Neural cell (in vitro differentiated cells): Measurements from ENCODE around the gene PCSK4. TPM values are rescaled to one million over a fixed set of nuclear protein-coding genes. Genes with fewer than 3 reads are reported as not detected.

Experiments used
- H2AFZ ChIP-seq: fragments of 200-600, 300-800 bp; sonication (generic), shearing (Covaris generic); 2 replicates; pipeline ENCODE4 v1.6.0; 2014; ENCODE audit warnings: low read depth, mild to moderate bottlenecking, antibody characterized with exemption, low read length, moderate library complexity
- H3F3A ChIP-seq: fragments of 200-600 bp; shearing (Covaris generic); 2 replicates; pipeline ENCODE4 v1.6.1; 2016; ENCODE audit warnings: mild to moderate bottlenecking, moderate library complexity, mixed read lengths, antibody characterized with exemption, low read length; ENCODE audit not compliant: insufficient read depth, poor library complexity, severe bottlenecking
- H3K27ac ChIP-seq: fragments of 200-600, 300-800 bp; sonication (generic), shearing (Covaris generic); 2 replicates; pipeline ENCODE4 v1.5.1; 2014; ENCODE audit warnings: mild to moderate bottlenecking, low read length, moderate library complexity
- H3K27me3 ChIP-seq: fragments of 300-800, 200-600 bp; sonication (generic), shearing (Covaris generic); 2 replicates; pipeline ENCODE4 v1.6.0; 2014; ENCODE audit warnings: mild to moderate bottlenecking, low read depth, low read length, moderate library complexity; ENCODE audit not compliant: insufficient read depth
- H3K36me3 ChIP-seq: fragments of 300-800, 200-600 bp; sonication (generic), shearing (Covaris generic); 2 replicates; pipeline ENCODE4 v1.5.1; 2014; ENCODE audit warnings: mild to moderate bottlenecking, antibody characterized with exemption, low read length, moderate library complexity; ENCODE audit not compliant: insufficient read depth
- H3K4me2 ChIP-seq: fragments of 300-800, 200-600 bp; sonication (generic), shearing (Covaris generic); 2 replicates; pipeline ENCODE4 v1.6.0; 2014; ENCODE audit warnings: mild to moderate bottlenecking, low read length
- H3K4me3 ChIP-seq: fragments of 300-800, 200-600 bp; sonication (generic), shearing (Covaris generic); 2 replicates; pipeline ENCODE4 v1.5.1; 2014; ENCODE audit warnings: mild to moderate bottlenecking, low read length, moderate library complexity
- H3K79me2 ChIP-seq: fragments of 200-600 bp; shearing (Covaris generic); replicated peaks from 2 replicates; pipeline ENCODE4 v1.6.0; 2014; ENCODE audit warnings: mild to moderate bottlenecking, low read length, moderate library complexity; ENCODE audit not compliant: insufficient read depth
- H3K9ac ChIP-seq: fragments of 300-800, 200-600 bp; sonication (generic), shearing (Covaris generic); 2 replicates; pipeline ENCODE4 v1.6.1; 2016; ENCODE audit warnings: mild to moderate bottlenecking, low read length, mixed read lengths
- H3K9me2 ChIP-seq: fragments of 200-600 bp; shearing (Covaris generic); 2 replicates; pipeline ENCODE4 v1.6.1; 2016; ENCODE audit warnings: mild to moderate bottlenecking, low read length, mixed read lengths; ENCODE audit not compliant: insufficient read depth
- H3K9me3 ChIP-seq: fragments of 200-600, 300-800 bp; sonication (generic), shearing (Covaris generic); 2 replicates; pipeline ENCODE4 v1.6.1; 2016; ENCODE audit warnings: mild to moderate bottlenecking, mixed run types, low read length, moderate library complexity, mixed read lengths
- H4K20me1 ChIP-seq: fragments of 200-600 bp; shearing (Covaris generic); 2 replicates; pipeline ENCODE4 v1.6.1; 2016; ENCODE audit warnings: mild to moderate bottlenecking, mixed run types; ENCODE audit not compliant: insufficient read depth
- EP300 ChIP-seq: fragments of 450-650 bp; conservative IDR thresholded peaks from 2 replicates; pipeline ENCODE4 v1.6.1; 2014; ENCODE audit warnings: antibody characterized with exemption, mild to moderate bottlenecking, moderate library complexity; ENCODE audit not compliant: poor library complexity, severe bottlenecking
- EZH2 ChIP-seq: fragments of 200-600, 300-800 bp; shearing (Covaris generic), sonication (generic); IDR thresholded peaks from 2 replicates; pipeline ENCODE4 v1.6.1; 2014; ENCODE audit warnings: antibody characterized with exemption, low read length, borderline replicate concordance, mild to moderate bottlenecking; ENCODE audit not compliant: insufficient read depth, poor library complexity, severe bottlenecking
- MXI1 ChIP-seq: fragments of 450-650 bp; conservative IDR thresholded peaks from 2 replicates; pipeline ENCODE4 v1.6.1; 2014; ENCODE audit warnings: antibody characterized with exemption, mild to moderate bottlenecking; ENCODE audit not compliant: poor library complexity, severe bottlenecking
- POLR2AphosphoS5 ChIP-seq: IDR thresholded peaks from 2 replicates; pipeline ENCODE4 v1.6.1; 2012
- RAD21 ChIP-seq: fragments of 450-650 bp; conservative IDR thresholded peaks from 2 replicates; pipeline ENCODE4 v1.6.1; 2014; ENCODE audit warnings: antibody characterized with exemption, mild to moderate bottlenecking, moderate library complexity
- SMC3 ChIP-seq: fragments of 450-650 bp; conservative IDR thresholded peaks from 2 replicates; pipeline ENCODE4 v1.6.1; 2014; ENCODE audit warnings: antibody characterized with exemption, mild to moderate bottlenecking, moderate library complexity; ENCODE audit not compliant: poor library complexity
- TAF1 ChIP-seq: IDR thresholded peaks from 2 replicates; pipeline ENCODE4 v1.6.1; 2012; ENCODE audit warnings: low read depth
- polyA plus RNA-seq: library from polyadenylated mRNA; depleted of rRNA; stranded (reverse); fragments of >200 nt; gene quantifications from 2 replicates; pipeline ENCODE4 v1.2.3, GENCODE V29; 2014
- TF ChIP-seq, protein P1 (sequence below): IDR thresholded peaks from 2 replicates; pipeline ENCODE4 v1.6.1; 2012; ENCODE audit warnings: borderline replicate concordance
- TF ChIP-seq, protein P2 (sequence below): fragments of 450-650 bp; IDR thresholded peaks from 2 replicates; pipeline ENCODE4 v1.5.1; 2014; ENCODE audit warnings: antibody characterized with exemption, mild to moderate bottlenecking, moderate library complexity; ENCODE audit not compliant: poor library complexity, severe bottlenecking

PCSK4 gene
- polyA plus RNA-seq, 1 donor from 2014 or later = 11.8 TPM

GRCh38 chr19:1491114-1491848, 1.1 kb upstream of the PCSK4 start, which contains the start of gene REEP6:
Gene REEP6 (plus strand): TSS chr19:1491181. CDS start chr19:1491270, 89 bp downstream.
- Histone ChIP-seq H2AFZ (peak within 1 kb of the TSS; percentile 42), H3F3A (no peaks in the 10 kb centered on the region), H3K27ac (peak within 1 kb of the TSS; percentile 80), H3K36me3 (no peaks in the 10 kb centered on the region), H3K4me2 (peak within 1 kb of the TSS; percentile 35), H3K9ac (peak within 1 kb of the TSS; percentile 77), H3K79me2 (no peaks in the 10 kb centered on the region), H3K4me3 (peak within 1 kb of the TSS; percentile 78), H4K20me1 (no peaks in the 10 kb centered on the region), H3K9me3 (no peaks in the 10 kb centered on the region), H3K9me2 (no peaks in the 10 kb centered on the region), H3K27me3 (peaks cover 4% of the 10 kb centered on the region)
- TF ChIP-seq, protein P1, sequence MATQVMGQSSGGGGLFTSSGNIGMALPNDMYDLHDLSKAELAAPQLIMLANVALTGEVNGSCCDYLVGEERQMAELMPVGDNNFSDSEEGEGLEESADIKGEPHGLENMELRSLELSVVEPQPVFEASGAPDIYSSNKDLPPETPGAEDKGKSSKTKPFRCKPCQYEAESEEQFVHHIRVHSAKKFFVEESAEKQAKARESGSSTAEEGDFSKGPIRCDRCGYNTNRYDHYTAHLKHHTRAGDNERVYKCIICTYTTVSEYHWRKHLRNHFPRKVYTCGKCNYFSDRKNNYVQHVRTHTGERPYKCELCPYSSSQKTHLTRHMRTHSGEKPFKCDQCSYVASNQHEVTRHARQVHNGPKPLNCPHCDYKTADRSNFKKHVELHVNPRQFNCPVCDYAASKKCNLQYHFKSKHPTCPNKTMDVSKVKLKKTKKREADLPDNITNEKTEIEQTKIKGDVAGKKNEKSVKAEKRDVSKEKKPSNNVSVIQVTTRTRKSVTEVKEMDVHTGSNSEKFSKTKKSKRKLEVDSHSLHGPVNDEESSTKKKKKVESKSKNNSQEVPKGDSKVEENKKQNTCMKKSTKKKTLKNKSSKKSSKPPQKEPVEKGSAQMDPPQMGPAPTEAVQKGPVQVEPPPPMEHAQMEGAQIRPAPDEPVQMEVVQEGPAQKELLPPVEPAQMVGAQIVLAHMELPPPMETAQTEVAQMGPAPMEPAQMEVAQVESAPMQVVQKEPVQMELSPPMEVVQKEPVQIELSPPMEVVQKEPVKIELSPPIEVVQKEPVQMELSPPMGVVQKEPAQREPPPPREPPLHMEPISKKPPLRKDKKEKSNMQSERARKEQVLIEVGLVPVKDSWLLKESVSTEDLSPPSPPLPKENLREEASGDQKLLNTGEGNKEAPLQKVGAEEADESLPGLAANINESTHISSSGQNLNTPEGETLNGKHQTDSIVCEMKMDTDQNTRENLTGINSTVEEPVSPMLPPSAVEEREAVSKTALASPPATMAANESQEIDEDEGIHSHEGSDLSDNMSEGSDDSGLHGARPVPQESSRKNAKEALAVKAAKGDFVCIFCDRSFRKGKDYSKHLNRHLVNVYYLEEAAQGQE = no peak
- TF ChIP-seq EP300 = peak; percentile 26
- TF ChIP-seq POLR2AphosphoS5 = peak; percentile 72
- TF ChIP-seq, protein P2, sequence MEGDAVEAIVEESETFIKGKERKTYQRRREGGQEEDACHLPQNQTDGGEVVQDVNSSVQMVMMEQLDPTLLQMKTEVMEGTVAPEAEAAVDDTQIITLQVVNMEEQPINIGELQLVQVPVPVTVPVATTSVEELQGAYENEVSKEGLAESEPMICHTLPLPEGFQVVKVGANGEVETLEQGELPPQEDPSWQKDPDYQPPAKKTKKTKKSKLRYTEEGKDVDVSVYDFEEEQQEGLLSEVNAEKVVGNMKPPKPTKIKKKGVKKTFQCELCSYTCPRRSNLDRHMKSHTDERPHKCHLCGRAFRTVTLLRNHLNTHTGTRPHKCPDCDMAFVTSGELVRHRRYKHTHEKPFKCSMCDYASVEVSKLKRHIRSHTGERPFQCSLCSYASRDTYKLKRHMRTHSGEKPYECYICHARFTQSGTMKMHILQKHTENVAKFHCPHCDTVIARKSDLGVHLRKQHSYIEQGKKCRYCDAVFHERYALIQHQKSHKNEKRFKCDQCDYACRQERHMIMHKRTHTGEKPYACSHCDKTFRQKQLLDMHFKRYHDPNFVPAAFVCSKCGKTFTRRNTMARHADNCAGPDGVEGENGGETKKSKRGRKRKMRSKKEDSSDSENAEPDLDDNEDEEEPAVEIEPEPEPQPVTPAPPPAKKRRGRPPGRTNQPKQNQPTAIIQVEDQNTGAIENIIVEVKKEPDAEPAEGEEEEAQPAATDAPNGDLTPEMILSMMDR = peak; percentile 31
- TF ChIP-seq EZH2 = no peak
- TF ChIP-seq RAD21 = peak; percentile 47
- TF ChIP-seq MXI1 = peak; percentile 56
- TF ChIP-seq TAF1 = no peak
- peak; percentile 45 for TF ChIP-seq SMC3

DNA sequence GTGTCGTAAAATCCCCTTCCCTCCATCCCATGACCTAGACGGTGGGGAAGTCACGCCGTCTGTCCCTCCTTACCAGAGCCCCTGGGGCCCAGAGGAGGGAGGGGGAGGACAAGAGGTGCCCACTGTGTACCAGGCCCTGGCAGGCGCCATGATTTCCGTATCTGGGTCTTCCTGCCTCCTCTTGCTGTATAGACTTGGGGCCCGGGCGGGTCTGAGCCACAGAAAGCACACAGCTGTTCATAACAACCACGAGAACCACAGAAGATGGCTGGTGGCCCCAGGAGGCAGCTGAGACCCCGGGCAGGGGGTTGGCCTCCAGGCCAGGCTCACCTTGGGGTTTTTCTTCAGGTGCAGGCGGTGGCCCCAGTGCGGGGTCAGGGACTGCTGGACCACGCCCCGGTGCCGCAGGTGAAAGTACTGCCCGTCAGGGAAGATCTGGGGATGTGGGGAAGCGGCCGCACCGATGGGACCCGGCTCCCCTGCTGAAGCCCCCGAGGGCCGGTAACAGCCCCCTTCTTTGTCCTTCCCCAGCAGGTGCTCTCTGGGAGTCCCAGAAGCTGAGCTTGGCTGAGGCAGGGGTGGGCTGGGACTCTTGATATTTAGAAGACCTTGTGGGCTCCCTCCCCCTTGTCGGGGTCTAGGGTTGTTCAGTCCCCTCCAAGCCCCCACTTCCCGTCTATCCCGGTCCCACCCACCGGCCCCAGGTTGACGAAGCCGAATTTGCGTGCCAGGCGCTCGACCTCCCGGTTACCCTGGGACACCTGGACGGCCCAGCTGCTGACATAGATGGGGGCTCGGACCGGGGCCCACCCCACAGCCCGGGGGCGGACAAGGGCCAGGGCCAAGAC, 463 bp downstream of the PCSK4 start:
- H3K9me3 ChIP-seq = no peaks in the 10 kb centered on the region
- H3K9ac ChIP-seq = peak overlapping the region; percentile 77
- TF ChIP-seq, protein P1 = no peak
- TF ChIP-seq MXI1 (no peak), RAD21 (no peak), EZH2 (no peak), EP300 (no peak), POLR2AphosphoS5 (no peak), TAF1 (no peak), SMC3 (no peak)
- TF ChIP-seq, protein P2 = no peak
- H2AFZ ChIP-seq = peak overlapping the region; percentile 42
- no peaks in the 10 kb centered on the region for H3K36me3 ChIP-seq
- H3F3A ChIP-seq = no peaks in the 10 kb centered on the region
- peak overlapping the region; percentile 80 for H3K27ac ChIP-seq
- peak overlapping the region; percentile 35 for H3K4me2 ChIP-seq
- no peaks in the 10 kb centered on the region for H4K20me1 ChIP-seq
- no peaks in the 10 kb centered on the region for H3K79me2 ChIP-seq
- no peaks in the 10 kb centered on the region for H3K9me2 ChIP-seq
- peak overlapping the region; percentile 78 for H3K4me3 ChIP-seq
- peaks cover 4% of the 10 kb centered on the region for H3K27me3 ChIP-seq
